Parathyroid adenoma (tissue), 2 donors: Measurements from ENCODE around the gene KIF23.

ENCODE experiments used
- H2AFZ ChIP-seq: fragments of 300-600 bp; sonication (generic); one replicate; pipeline ENCODE4 v1.7.0; 2017; ENCODE audit warnings: antibody characterized with exemption, mild to moderate bottlenecking
- H3K27ac ChIP-seq: fragments of 300-600 bp; sonication (generic); one replicate; pipeline ENCODE4 v1.7.0; 2017
- H3K27me3 ChIP-seq: fragments of 300-600 bp; sonication (generic); one replicate; pipeline ENCODE4 v1.7.0; 2017; ENCODE audit warnings: low read length; ENCODE audit not compliant: control insufficient read depth, insufficient read depth
- H3K36me3 ChIP-seq: fragments of 300-600 bp; sonication (generic); one replicate; pipeline ENCODE4 v1.7.0; 2017; ENCODE audit warnings: low read length; ENCODE audit not compliant: control insufficient read depth, insufficient read depth
- H3K4me1 ChIP-seq: fragments of 300-600 bp; sonication (generic); one replicate; pipeline ENCODE4 v1.7.0; 2017; ENCODE audit warnings: control low read depth
- H3K4me2 ChIP-seq: fragments of 300-600 bp; sonication (generic); one replicate; pipeline ENCODE4 v1.7.0; 2017; ENCODE audit warnings: low read length
- H3K4me3 ChIP-seq: fragments of 300-600 bp; sonication (generic); one replicate; pipeline ENCODE4 v1.7.0; 2017; ENCODE audit warnings: low read depth, low read length
- H3K79me2 ChIP-seq: fragments of 300-600 bp; sonication (generic); one replicate; pipeline ENCODE4 v1.7.0; 2017; ENCODE audit warnings: control low read depth
- H3K9ac ChIP-seq: fragments of 300-600 bp; sonication (generic); one replicate; pipeline ENCODE4 v1.7.0; 2017; ENCODE audit warnings: mild to moderate bottlenecking
- H3K9me3 ChIP-seq: fragments of 300-600 bp; sonication (generic); one replicate; pipeline ENCODE4 v1.7.0; 2017; ENCODE audit warnings: low read length; ENCODE audit not compliant: control insufficient read depth
- CTCF ChIP-seq: fragments of 300-600 bp; sonication (generic); IDR thresholded peaks from one replicate; pipeline ENCODE4 v1.7.0; 2017; ENCODE audit warnings: antibody characterized with exemption, mild to moderate bottlenecking
- donor health status: primary hyperparathyroidism.

The KIF23 gene

GRCh38 chr15:69452692-69453521 lies 38.8 kb downstream of the KIF23 start, which contains the start of gene RPLP1:
Gene RPLP1 (plus strand): TSS chr15:69452818. CDS start chr15:69452949, 131 bp downstream.
- Histone ChIP-seq H3K27ac (peak within 1 kb of the TSS; percentile 86), H3K4me1 (peaks cover 14% of the 10 kb centered on the region), H3K4me3 (peak within 1 kb of the TSS; percentile 95)

DNA sequence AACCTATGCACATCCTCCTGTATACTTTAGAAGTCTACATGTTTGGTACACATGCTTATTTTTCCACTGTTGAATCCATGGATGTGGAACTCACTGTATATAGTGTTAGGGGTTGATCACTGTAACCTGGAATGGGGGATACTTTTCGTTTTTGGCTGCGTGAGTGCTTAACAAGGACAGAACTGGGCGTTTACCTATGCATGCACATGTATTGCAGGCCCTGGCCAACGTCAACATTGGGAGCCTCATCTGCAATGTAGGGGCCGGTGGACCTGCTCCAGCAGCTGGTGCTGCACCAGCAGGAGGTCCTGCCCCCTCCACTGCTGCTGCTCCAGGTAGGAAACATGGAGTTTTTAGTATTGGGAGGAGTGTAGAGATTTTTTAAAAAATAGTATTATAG lies 40.8 kb downstream of the KIF23 start:
- no peak overlapping the region for H3K9ac ChIP-seq

More at GRCh38 chr15:69452692-69453521, 38.8 kb downstream of the KIF23 start, which contains the start of gene RPLP1:
- Histone ChIP-seq H3K27me3 (no peaks in the 10 kb centered on the region), H3K4me2 (peak within 1 kb of the TSS; percentile 99), H3K9ac (peak within 1 kb of the TSS; percentile 67), H3K36me3 (no peaks in the 10 kb centered on the region), H3K9me3 (peaks cover 4% of the 10 kb centered on the region), H3K79me2 (peaks cover 12% of the 10 kb centered on the region), H2AFZ (peak within 1 kb of the TSS; percentile 79)
- no peak for TF ChIP-seq CTCF

DNA sequence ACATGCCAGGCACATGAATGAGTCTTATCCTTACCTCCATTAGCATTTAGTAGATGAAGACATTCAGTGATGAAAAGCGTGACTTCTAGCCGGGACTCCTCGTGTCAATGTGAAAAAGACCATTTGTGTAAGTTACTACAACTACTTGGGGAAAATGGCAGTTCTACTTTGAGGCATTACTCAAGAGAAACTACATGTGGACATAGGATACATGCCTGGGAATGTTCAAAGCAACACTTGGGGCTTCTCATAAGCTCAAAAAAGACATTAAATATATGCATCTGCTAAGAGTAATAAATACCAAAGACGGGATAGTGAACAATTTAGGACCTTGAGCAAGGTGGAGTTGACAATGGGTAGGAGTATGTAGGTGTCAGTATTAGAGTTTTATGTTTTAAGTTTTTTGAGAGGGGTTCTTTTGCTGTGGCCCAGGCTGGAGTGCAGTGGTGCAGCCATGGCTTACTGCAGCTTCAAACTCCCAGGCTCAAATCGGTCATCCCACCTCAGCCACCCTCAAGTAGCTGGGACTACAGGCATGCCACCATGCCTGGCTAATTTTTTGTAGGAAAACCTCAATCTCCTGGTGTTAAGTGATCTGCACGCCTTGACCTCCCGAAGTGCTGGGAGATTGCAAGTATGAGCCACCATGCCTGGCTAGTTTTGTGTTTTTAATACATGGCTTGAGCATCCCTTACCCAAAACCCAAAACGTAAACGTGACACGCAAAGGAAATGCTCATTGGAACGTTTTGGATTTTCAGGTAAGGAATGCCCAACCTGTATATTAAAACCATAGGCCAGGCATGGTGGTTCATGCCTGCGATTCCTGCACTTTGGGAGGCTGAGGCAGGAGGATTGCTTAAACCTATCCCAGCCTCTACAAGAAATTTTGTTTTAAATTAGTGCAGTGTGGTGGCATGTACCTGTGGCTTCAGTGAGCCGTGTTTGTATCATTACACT lies 42.3 kb downstream of the KIF23 start:
- no peak overlapping the region for H3K4me3 ChIP-seq
- no peak overlapping the region for H3K4me2 ChIP-seq
- H3K27ac ChIP-seq, result no peak overlapping the region
- no peaks in the 10 kb centered on the region for H3K36me3 ChIP-seq
- peaks cover 14% of the 10 kb centered on the region for H3K4me1 ChIP-seq
- H3K9me3 ChIP-seq, result peaks cover 4% of the 10 kb centered on the region
- H3K79me2 ChIP-seq, result peaks cover 12% of the 10 kb centered on the region
- no peak overlapping the region for H3K9ac ChIP-seq
- H3K27me3 ChIP-seq, result no peaks in the 10 kb centered on the region
- TF ChIP-seq CTCF, result no peak
- H2AFZ ChIP-seq, result no peak overlapping the region

More for the DNA sequence above, 40.8 kb downstream of the KIF23 start:
- Histone ChIP-seq H3K9me3 (peaks cover 4% of the 10 kb centered on the region), H3K27me3 (no peaks in the 10 kb centered on the region), H3K4me1 (peaks cover 14% of the 10 kb centered on the region), H3K36me3 (no peaks in the 10 kb centered on the region), H3K79me2 (peaks cover 12% of the 10 kb centered on the region), H3K4me3 (no peak overlapping the region), H3K27ac (no peak overlapping the region), H2AFZ (no peak overlapping the region), H3K4me2 (no peak overlapping the region)
- no peak for TF ChIP-seq CTCF

DNA sequence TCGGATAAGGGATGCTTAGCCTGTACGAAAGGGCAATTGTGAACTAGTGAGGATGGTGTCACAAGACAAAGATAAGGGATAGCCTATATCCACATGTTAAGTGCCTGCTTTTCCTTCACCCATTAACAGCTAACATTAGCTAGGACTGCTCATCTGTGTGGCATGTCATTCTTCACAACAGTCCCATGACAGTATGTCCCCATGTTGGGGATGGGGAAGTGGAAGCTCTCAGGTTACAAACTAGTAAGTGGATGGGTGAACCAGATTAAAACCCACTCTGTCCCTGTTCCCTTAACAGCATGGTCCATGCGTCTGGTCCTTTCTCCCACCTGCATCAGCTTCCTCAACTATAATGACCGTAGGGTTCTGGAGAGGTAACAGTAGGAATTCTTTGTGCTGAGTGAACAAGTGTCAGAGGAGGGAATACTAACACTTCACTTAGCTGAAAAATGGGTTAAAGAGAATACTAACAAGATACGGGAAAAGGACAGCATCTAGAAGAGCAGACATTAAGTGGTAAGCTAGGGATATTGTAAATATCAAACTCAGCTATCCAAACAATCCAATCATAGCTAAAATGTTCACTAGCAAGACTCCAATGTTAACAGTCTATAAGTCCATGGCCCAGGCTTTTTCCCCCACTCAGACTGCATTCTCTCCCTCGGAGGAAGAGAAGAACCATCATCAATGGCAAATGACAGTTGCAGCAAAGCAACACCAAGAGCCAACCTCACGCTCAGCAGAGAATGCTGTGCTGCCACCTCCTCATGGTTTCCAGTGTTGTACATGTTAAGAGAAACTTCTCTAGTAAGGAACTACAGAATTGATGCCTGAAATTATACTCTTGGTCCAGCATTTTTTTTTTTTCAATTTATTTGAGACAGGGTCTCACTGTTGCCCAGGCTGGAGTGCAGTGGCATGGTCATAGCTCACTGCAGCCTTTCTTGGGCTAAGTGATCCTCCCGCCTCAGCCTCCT lies 43.4 kb downstream of the KIF23 start:
- no peaks in the 10 kb centered on the region for H3K36me3 ChIP-seq
- H2AFZ ChIP-seq, result no peak overlapping the region
- TF ChIP-seq CTCF, result no peak
- no peak overlapping the region for H3K4me3 ChIP-seq
- H3K79me2 ChIP-seq, result peaks cover 12% of the 10 kb centered on the region
- no peak overlapping the region for H3K27ac ChIP-seq
- no peak overlapping the region for H3K4me2 ChIP-seq
- no peaks in the 10 kb centered on the region for H3K9me3 ChIP-seq
- H3K4me1 ChIP-seq, result peaks cover 11% of the 10 kb centered on the region
- no peak overlapping the region for H3K9ac ChIP-seq
- no peaks in the 10 kb centered on the region for H3K27me3 ChIP-seq
